Astrocyte of the spinal cord (primary cell): ENCODE data around the gene SPAG4.

ENCODE experiments used
- DNase-seq: peaks from one replicate; pipeline ENCODE4 v3.0.0; 2011; ENCODE audit warnings: low read depth, low spot score
- H3K4me3 ChIP-seq: 2 replicates; pipeline ENCODE4 v1.5.1; 2011; ENCODE audit warnings: low read depth, mild to moderate bottlenecking, low read length, moderate library complexity
- CTCF ChIP-seq: IDR thresholded peaks from 2 replicates; pipeline ENCODE4 v1.5.1; 2012; ENCODE audit warnings: low read depth, mild to moderate bottlenecking, low read length, inconsistent platforms
- in situ Hi-C: cut with HindIII; loops from 2 replicates; pipeline ENCODE4 v1.10.0; 2017; ENCODE audit warnings: low sequenced_read_pairs

SPAG4 gene

GRCh38 chr20:35615667-35616464, at the start of gene SPAG4:
Gene SPAG4 (plus strand): TSS chr20:35615829. CDS start chr20:35616004, 175 bp downstream.
- TF ChIP-seq CTCF = no peak
- in situ Hi-C loops = no loop called here
- DNase-seq = peak; percentile 99
- H3K4me3 ChIP-seq = peak within 1 kb of the TSS; percentile 60

GRCh38 chr20:35568645-35569044, 47.0 kb upstream of the SPAG4 start:
- in situ Hi-C loops = no loop called here
- DNase-seq = no peak
- peak; percentile 13 for TF ChIP-seq CTCF
- no peak overlapping the region for H3K4me3 ChIP-seq

GRCh38 chr20:35571555-35571954, 44.1 kb upstream of the SPAG4 start:
- no peak for TF ChIP-seq CTCF
- no peak for DNase-seq
- in situ Hi-C loops = no loop called here
- H3K4me3 ChIP-seq = no peak overlapping the region

- DNase-seq = no peak
- in situ Hi-C loops = no loop called here
- H3K4me3 ChIP-seq = no peak overlapping the region
- no peak for TF ChIP-seq CTCF
Observed at GRCh38 chr20:35572838-35573237, 42.8 kb upstream of the SPAG4 start.

- H3K4me3 ChIP-seq = no peak overlapping the region
- in situ Hi-C loops = no loop called here
- no peak for DNase-seq
- no peak for TF ChIP-seq CTCF
Observed at GRCh38 chr20:35575958-35576357, 39.7 kb upstream of the SPAG4 start.

GRCh38 chr20:35576816-35577215, 38.8 kb upstream of the SPAG4 start:
- no peak for DNase-seq
- in situ Hi-C loops = no loop called here
- H3K4me3 ChIP-seq = no peak overlapping the region
- TF ChIP-seq CTCF = no peak
